ENCODE data around the gene RAPGEF6.

GRCh38 chr5:131525805-131526204 lies 109.2 kb downstream of the RAPGEF6 start:
- TF ChIP-seq FOXP2 (optimal IDR thresholded peaks at IDR 0.05; ENCODE audit: control extremely low read depth, extremely low read length, insufficient read depth), result no peak
- TF ChIP-seq EZH2 (IDR thresholded peaks at IDR 0.05), result no peak
- TF ChIP-seq POLR2AphosphoS5 (IDR thresholded peaks at IDR 0.05; ENCODE audit: borderline replicate concordance, low read depth, low read length), result no peak

Data from SK-N-MC (cell line).